Measurements from ENCODE around the gene CCDC141.

Gene CCDC141

GRCh38 chr2:178999476-178999875, 50.5 kb downstream of the CCDC141 start:
- no peaks in the 10 kb centered on the region for H4K20me1 ChIP-seq (ENCODE audit: insufficient read depth, low read length)
- no peak overlapping the region for H3K27ac ChIP-seq (ENCODE audit: low read length)
- H3K4me2 ChIP-seq (ENCODE audit: low read depth, low read length) = no peak overlapping the region
- no peaks in the 10 kb centered on the region for H3F3A ChIP-seq (ENCODE audit: insufficient read depth, low read length)
- H2AFZ ChIP-seq (ENCODE audit: low read length) = no peak overlapping the region
- no peak overlapping the region for H3K4me3 ChIP-seq (ENCODE audit: low read length)
- H3K27me3 ChIP-seq (replicated peaks; ENCODE audit: insufficient read depth, low read length) = no peaks in the 10 kb centered on the region
- H3K9me2 ChIP-seq (replicated peaks; ENCODE audit: insufficient read depth, low read length) = no peaks in the 10 kb centered on the region
- H3K36me3 ChIP-seq (replicated peaks; ENCODE audit: insufficient read depth, low read length) = no peaks in the 10 kb centered on the region
- TF ChIP-seq EZH2phosphoT487 (IDR thresholded peaks at IDR 0.05; ENCODE audit: low read length) (no peak), EZH2 (optimal IDR thresholded peaks at IDR 0.05; ENCODE audit: low read depth, low read length) (no peak), CTCF (IDR thresholded peaks at IDR 0.05; ENCODE audit: low read length) (no peak)
- peaks cover 29% of the 10 kb centered on the region for H3K4me1 ChIP-seq (ENCODE audit: low read length)
- DNase-seq = no peak
- no peaks in the 10 kb centered on the region for H3K79me2 ChIP-seq (ENCODE audit: low read length)
- H3K9me3 ChIP-seq (replicated peaks; ENCODE audit: insufficient read depth, low read length) = no peaks in the 10 kb centered on the region
- no peak overlapping the region for H3K9ac ChIP-seq (ENCODE audit: low read length)

DNA sequence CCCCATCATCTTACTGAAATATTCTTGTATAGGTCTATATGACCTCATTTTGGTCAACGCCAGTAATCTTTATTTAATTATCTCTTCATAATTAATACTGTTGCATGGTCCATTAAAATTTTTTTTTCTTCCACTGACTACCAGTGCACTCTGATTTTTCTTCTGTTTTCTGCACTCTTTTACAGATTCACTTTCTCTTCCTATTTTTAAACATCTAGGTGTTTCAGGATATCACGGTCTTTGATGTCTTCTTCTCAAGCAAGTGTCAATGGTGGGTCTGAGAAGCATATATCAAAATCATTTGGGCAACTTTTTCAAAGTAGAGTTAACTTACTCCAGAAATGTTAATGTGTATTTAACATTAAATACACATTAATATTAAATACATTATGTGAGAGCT, 51.4 kb downstream of the CCDC141 start:
- no peaks in the 10 kb centered on the region for H3K9me2 ChIP-seq (replicated peaks; ENCODE audit: insufficient read depth, low read length)
- H2AFZ ChIP-seq (ENCODE audit: low read length) = no peak overlapping the region
- peak overlapping the region; percentile 12; the same call in 1 of the 2 replicates for H3K4me2 ChIP-seq (ENCODE audit: low read depth, low read length)
- H4K20me1 ChIP-seq (ENCODE audit: insufficient read depth, low read length) = no peaks in the 10 kb centered on the region
- no peaks in the 10 kb centered on the region for H3K79me2 ChIP-seq (ENCODE audit: low read length)
- no peak overlapping the region for H3K27ac ChIP-seq (ENCODE audit: low read length)
- no peak overlapping the region for H3K4me3 ChIP-seq (ENCODE audit: low read length)
- H3K36me3 ChIP-seq (replicated peaks; ENCODE audit: insufficient read depth, low read length) = no peaks in the 10 kb centered on the region
- no peaks in the 10 kb centered on the region for H3K9me3 ChIP-seq (replicated peaks; ENCODE audit: insufficient read depth, low read length)
- DNase-seq = peak; percentile 35
- no peak overlapping the region for H3K9ac ChIP-seq (ENCODE audit: low read length)
- H3K27me3 ChIP-seq (replicated peaks; ENCODE audit: insufficient read depth, low read length) = no peaks in the 10 kb centered on the region
- no peak for TF ChIP-seq EZH2phosphoT487 (IDR thresholded peaks at IDR 0.05; ENCODE audit: low read length)
- TF ChIP-seq CTCF (IDR thresholded peaks at IDR 0.05; ENCODE audit: low read length) = no peak
- no peak for TF ChIP-seq EZH2 (optimal IDR thresholded peaks at IDR 0.05; ENCODE audit: low read depth, low read length)
- H3K4me1 ChIP-seq (ENCODE audit: low read length) = peaks cover 29% of the 10 kb centered on the region
- no peaks in the 10 kb centered on the region for H3F3A ChIP-seq (ENCODE audit: insufficient read depth, low read length)

GRCh38 chr2:178997477-178997876, 52.5 kb downstream of the CCDC141 start:
- Histone ChIP-seq H3K27me3 (replicated peaks; ENCODE audit: insufficient read depth, low read length) (no peaks in the 10 kb centered on the region), H3K79me2 (ENCODE audit: low read length) (no peaks in the 10 kb centered on the region), H2AFZ (ENCODE audit: low read length) (no peak overlapping the region), H3K9me3 (replicated peaks; ENCODE audit: insufficient read depth, low read length) (no peaks in the 10 kb centered on the region), H3K4me2 (ENCODE audit: low read depth, low read length) (no peak overlapping the region), H3K27ac (ENCODE audit: low read length) (no peak overlapping the region), H3K4me1 (ENCODE audit: low read length) (peaks cover 29% of the 10 kb centered on the region), H3K4me3 (ENCODE audit: low read length) (no peak overlapping the region), H4K20me1 (ENCODE audit: insufficient read depth, low read length) (no peaks in the 10 kb centered on the region), H3K36me3 (replicated peaks; ENCODE audit: insufficient read depth, low read length) (no peaks in the 10 kb centered on the region), H3K9ac (ENCODE audit: low read length) (no peak overlapping the region), H3K9me2 (replicated peaks; ENCODE audit: insufficient read depth, low read length) (no peaks in the 10 kb centered on the region), H3F3A (ENCODE audit: insufficient read depth, low read length) (no peaks in the 10 kb centered on the region)
- no peak for TF ChIP-seq EZH2 (optimal IDR thresholded peaks at IDR 0.05; ENCODE audit: low read depth, low read length)
- TF ChIP-seq EZH2phosphoT487 (IDR thresholded peaks at IDR 0.05; ENCODE audit: low read length) = no peak
- TF ChIP-seq CTCF (IDR thresholded peaks at IDR 0.05; ENCODE audit: low read length) = no peak
- no peak for DNase-seq

Measured in MM.1S (cell line).